GM12874 (cell line): ENCODE results near the gene ARID1B.

ENCODE experiments used
- TF ChIP-seq, protein P1 (sequence below): IDR thresholded peaks from 2 replicates; pipeline ENCODE4 v1.5.1; 2011; ENCODE audit warnings: low read depth, mild to moderate bottlenecking, control low read depth, low read length, moderate library complexity; ENCODE audit not compliant: insufficient read depth

ARID1B gene

GRCh38 chr6:157139054-157139708 is 362.0 kb downstream of the ARID1B start:
- TF ChIP-seq, protein P1, sequence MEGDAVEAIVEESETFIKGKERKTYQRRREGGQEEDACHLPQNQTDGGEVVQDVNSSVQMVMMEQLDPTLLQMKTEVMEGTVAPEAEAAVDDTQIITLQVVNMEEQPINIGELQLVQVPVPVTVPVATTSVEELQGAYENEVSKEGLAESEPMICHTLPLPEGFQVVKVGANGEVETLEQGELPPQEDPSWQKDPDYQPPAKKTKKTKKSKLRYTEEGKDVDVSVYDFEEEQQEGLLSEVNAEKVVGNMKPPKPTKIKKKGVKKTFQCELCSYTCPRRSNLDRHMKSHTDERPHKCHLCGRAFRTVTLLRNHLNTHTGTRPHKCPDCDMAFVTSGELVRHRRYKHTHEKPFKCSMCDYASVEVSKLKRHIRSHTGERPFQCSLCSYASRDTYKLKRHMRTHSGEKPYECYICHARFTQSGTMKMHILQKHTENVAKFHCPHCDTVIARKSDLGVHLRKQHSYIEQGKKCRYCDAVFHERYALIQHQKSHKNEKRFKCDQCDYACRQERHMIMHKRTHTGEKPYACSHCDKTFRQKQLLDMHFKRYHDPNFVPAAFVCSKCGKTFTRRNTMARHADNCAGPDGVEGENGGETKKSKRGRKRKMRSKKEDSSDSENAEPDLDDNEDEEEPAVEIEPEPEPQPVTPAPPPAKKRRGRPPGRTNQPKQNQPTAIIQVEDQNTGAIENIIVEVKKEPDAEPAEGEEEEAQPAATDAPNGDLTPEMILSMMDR, result 0 out of 2 replicates have a peak, but pooled peaks have one; percentile 13

DNA sequence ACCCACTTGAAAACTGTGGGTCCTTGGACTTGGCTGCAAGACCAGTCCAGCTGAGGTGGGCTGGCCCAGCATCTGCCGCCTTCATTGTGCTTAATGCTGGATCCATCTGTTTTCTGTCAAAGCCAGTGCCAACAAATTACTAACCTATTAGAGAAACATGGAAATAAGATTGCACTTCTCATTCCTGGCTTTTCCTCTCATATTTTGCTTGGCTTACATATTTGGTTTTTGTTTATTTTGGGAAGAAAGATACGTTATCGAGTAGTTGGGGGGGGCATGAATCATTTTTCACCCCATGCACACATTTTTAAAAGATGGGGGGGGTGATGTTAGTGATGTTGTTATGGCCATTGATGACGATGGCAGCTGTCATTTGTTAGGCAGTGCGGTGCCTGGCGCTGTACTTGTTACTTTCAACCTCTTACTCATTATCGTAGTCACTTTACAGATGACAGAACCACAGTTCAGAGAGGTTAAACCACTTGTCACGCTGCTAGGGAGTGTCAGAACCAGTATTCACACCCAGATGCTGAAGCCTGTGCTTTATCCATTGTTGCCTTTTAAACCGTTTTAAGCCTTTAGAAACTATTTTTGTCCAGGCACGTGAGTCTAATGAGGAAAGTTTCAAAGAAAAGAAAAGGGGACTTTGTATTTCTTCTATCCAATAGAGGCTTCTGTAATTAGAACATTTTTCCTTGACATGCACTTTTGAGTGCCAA is 366.2 kb downstream of the ARID1B start:
- TF ChIP-seq, protein P1, result no peak

- TF ChIP-seq, protein P1, result no peak
Measured at GRCh38 chr6:157143890-157144798, 367.0 kb downstream of the ARID1B start.

- TF ChIP-seq, protein P1, result no peak
Measured at GRCh38 chr6:157144859-157145568, 367.8 kb downstream of the ARID1B start.

- TF ChIP-seq, protein P1, result no peak
Measured at GRCh38 chr6:157145656-157146285, 368.6 kb downstream of the ARID1B start.

DNA sequence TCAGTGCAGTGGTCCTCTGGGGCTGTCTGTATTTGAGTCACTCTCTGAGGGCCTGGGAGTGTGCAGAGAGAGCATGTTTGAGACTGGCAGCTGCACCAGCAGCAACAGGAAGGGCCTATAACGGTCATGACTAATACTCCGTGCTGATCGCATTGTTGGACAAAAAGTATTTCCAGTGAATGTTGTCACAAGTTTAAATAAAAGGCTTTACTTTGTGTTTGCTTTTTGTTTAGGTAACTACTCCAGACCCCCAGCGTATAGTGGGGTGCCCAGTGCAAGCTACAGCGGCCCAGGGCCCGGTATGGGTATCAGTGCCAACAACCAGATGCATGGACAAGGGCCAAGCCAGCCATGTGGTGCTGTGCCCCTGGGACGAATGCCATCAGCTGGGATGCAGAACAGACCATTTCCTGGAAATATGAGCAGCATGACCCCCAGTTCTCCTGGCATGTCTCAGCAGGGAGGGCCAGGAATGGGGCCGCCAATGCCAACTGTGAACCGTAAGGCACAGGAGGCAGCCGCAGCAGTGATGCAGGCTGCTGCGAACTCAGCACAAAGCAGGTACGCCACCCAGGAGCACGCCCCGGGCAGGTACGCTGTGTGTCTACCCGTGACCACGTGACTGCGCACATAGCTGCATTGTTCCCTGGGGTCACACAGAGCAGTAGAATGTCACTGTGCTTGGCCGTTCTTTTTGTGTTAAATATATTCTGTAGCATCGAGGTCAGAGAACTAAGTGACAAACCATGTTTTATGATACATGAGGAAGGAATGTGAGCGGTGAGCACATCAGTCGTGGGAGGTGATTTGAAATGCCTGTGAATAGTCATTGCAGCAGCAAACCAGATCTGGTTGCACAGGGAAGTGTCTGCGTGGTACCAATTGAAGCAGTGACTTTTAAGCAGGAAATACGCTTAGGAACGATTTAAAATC is 371.5 kb downstream of the ARID1B start:
- TF ChIP-seq, protein P1, result no peak
